GM18498 (cell line): Measurements from ENCODE around the gene FOXF1.

Experiments used
- ATAC-seq: cut with Tn5 transposase; IDR thresholded peaks from one replicate; pipeline ENCODE4 v1.9.1; 2021; ENCODE audit warnings: mild to moderate bottlenecking, moderate library complexity; ENCODE audit not compliant: unreplicated experiment

FOXF1 gene

GRCh38 chr16:86503830-86504229 lies 6.5 kb upstream of the FOXF1 start:
- ATAC-seq: no peak

- ATAC-seq: no peak
These were observed 5.8 kb upstream of the FOXF1 start for GRCh38 chr16:86504315-86505184.

GRCh38 chr16:86505185-86505898 lies 5.0 kb upstream of the FOXF1 start:
- no peak for ATAC-seq

GRCh38 chr16:86505899-86506864 lies 4.1 kb upstream of the FOXF1 start:
- ATAC-seq: no peak

DNA sequence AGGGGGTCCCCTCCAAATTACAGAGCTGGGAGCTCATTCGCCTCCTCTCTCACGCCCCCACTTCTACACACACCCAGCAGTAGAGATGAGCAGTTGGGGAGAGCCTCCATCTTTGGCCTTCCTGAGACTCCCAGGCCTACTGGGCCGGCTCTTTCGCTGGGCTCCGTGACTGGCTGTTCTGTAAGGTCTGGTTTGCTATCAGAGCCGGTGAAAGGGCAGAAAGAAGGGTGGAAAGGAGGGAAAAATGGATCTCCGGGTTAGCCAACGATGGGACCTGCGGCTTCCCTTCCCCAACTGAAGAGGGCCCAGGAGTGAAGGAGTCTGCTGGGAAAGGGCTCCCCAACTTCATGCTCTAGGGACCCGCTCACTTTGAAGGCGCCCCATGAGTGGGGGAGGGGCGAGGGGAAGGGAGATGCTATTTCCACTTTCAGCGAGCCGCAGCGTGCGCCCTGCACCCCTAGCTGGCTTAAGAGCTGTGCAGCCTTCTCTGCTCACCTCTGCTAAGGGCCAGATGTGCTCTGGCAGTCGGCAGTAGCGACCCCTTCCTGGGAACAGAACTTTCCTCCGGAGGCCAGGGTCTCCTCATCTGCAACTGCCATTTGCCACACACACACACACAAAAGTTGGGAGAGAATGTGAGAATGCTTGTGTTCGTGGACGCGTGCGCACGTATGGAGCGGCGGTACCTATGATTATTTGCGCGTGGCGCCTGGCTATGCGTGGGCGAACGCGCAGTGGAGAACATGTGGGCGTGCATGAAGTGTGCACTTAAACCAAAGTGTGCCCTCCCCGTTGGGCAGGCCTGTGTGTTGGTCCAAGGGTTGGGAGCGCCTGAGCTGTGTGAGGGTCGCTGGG lies 2.9 kb upstream of the FOXF1 start:
- no peak for ATAC-seq

GRCh38 chr16:86508028-86508946 lies 2.0 kb upstream of the FOXF1 start:
- ATAC-seq: no peak

GRCh38 chr16:86508947-86509758 lies 1.2 kb upstream of the FOXF1 start:
- no peak for ATAC-seq

DNA sequence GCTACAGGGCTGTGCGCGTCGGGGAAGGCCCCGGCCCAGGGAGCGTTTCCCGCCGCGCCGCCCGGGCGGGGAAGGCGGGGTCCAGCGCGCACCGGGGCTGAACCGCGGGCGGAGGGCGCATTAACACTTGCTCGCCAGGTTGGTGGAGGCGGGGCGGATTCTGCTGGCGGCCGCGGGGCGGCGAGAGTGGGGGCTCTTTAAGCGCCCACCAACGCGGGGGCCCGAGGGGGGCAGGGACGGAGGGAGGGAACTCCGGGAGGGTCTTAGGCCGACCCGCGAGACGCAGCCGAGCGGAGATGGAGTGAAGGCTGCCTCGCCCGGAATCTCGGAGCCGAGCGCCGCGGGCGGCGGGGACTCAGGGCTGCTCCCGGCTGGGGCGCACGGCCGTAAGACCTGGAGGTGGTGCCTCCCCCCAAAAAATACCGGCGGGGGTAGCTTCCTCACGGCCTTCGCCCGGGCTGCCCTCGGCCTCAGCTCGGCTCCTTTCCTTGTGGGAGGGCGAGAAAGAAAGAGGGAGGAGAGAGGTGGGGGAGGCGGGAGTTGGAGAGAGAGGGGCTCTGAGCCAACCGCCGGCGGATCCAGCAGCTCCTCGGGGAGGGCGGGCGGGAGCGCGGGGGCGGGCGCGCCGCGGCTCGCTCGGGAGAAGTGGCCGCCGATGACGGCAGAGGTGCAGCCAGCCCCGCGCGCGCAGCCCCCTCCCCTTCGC lies 415 bp upstream of the FOXF1 start:
- ATAC-seq: no peak

- no peak for ATAC-seq
These were observed 1.2 kb downstream of the FOXF1 start for GRCh38 chr16:86511317-86512161.

DNA sequence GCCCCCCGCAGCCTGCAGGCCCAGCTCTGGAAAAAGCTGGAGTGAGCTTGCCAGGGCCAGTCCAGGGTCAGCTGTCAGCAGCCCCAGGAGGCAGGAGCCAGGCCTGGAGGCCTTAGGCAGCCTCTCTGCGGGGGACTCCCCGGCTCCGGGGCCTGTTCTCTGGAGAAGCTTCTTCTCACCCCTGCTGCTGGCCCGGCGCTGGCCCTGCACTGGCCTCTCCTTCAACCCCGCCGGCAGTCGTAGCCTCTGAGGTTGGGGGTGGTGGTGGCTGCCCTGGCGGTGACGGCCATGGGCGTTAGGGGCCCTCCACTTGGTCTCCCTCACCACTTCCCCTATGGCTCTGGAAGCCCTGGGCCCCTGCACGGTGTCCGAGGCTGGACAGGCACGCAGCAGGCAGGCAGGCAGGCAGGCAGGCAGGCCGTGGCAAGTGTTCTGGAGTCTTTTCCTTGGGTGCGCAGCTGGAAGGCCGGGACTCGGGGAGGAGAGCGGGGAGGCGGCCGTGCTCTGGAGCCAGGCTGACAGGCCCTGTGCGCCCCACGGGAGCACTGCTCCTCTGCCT lies 2.1 kb downstream of the FOXF1 start:
- no peak for ATAC-seq

DNA sequence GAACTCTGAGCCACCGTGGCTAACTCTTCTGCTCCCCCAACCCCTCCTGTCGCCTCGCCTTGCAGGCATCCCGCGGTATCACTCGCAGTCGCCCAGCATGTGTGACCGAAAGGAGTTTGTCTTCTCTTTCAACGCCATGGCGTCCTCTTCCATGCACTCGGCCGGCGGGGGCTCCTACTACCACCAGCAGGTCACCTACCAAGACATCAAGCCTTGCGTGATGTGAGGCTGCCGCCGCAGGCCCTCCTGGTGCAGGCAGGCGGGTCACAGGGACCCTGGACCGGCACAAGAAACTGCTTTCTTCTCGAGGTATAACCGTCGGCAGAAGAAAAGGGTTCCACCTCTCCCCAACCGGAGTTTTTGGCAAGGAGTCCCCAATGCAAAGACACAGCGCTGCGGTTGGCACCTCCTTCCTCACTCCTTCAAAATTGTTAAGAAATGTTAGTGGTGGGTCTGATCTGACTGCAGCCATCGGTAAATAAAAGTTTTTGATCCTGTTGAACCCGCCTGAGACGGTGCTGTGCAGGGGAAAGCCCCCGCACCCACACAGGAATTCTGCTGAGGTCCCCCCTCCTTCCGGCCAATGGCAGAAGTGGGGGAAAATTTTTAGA lies 2.6 kb downstream of the FOXF1 start:
- ATAC-seq: no peak

DNA sequence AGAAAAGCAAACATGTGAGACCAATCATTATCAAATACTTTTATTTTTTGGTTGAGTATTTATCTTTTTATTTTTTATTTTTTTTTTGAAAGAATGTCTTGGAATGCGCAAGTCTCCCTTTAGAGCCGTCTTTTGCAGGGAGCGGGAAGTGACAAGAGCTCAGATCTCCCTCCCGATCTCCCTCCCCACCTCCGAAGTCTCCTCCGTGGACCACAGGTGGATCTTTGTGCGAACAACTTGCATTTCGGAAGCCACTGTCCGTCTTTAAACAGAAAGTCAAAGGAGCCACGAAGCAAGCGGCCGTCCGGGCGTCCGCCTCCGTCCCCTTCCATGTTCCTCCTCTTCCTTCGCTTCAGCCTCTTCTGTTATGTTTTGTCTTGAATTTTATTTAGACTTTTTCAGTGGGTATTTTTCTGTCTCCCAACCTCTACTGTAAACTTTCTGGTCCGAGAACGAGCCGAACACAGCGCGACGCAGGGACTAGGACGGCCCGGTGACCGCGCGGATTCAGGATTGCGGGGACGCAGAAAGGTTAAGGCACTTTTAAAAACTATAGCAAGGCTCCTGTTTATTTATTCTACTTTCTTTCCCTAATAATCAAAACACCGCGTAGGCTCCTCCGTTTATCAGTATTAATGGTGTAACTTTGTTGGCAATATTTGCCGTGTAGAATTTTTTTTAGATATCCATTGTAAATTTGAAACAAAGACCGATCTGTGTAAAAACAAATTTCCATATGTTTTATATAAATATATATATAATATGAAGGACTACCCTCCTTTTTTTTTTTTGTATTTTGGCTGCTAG lies 3.3 kb downstream of the FOXF1 start:
- ATAC-seq: no peak

- no peak for ATAC-seq
These were observed 4.4 kb downstream of the FOXF1 start for GRCh38 chr16:86514481-86515376.

DNA sequence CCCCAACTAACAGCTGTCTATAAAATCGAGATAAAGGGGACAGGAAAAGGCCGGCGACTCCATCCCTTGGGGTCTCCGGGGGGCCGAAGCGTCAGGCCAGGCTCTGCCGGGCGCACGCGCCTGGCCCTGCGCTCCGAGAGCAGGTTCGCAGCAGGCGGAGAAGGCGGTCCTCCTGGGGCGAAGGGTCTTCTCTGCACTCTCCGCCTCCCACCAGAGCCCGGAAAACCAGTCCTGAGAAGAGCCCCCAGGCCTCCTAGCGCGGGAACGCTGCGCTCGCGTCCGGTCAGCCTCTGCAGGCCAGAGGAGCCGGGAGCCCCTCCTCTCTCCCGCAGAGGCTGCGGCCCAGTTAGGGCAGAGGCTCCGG lies 5.1 kb downstream of the FOXF1 start:
- no peak for ATAC-seq
